Esophagus squamous epithelium (tissue), 5 donors: ENCODE measurements around the gene ZNF263. TPM values are rescaled to one million over a fixed set of nuclear protein-coding genes. Genes with fewer than 3 reads are reported as not detected.

Experiments
- DNase-seq: peaks from one replicate; lab custom pipeline; 2025; lab: John Stamatoyannopoulos, UW
- H3K27ac ChIP-seq, 4 donors: fragments of 200-600 bp; sonication (generic); one replicate each; pipeline ENCODE4 v1.5.1; 2016 to 2019; ENCODE audit warnings: mild to moderate bottlenecking in 1 of 4
- H3K27me3 ChIP-seq, 4 donors: fragments of 200-600 bp; sonication (generic); 1 replicate in 3 of 4; 2 replicates in 1 of 4; pipeline versions ENCODE4 v1.5.1 to v1.6.0; 2017 to 2021; ENCODE audit warnings: antibody characterized with exemption in 1 of 4
- H3K36me3 ChIP-seq, 3 donors: fragments of 200-600 bp; sonication (generic); one replicate each; pipeline ENCODE4 v1.5.1; 2016 to 2019
- H3K4me1 ChIP-seq, 3 donors: fragments of 200-600 bp; sonication (generic); one replicate each; pipeline ENCODE4 v1.5.1; 2017 to 2019
- H3K4me3 ChIP-seq, 4 donors: fragments of 200-600 bp; sonication (generic); 1 replicate in 3 of 4; 2 replicates in 1 of 4; pipeline ENCODE4 v1.5.1; 2016 to 2019; ENCODE audit warnings: mild to moderate bottlenecking in 2 of 4, moderate library complexity in 1 of 4
- H3K9me3 ChIP-seq, 3 donors: fragments of 200-600 bp; sonication (generic); one replicate each; pipeline ENCODE4 v1.5.1; 2016 to 2019
- CTCF ChIP-seq, 6 experiments: fragments of 450-650 bp in 4 of 6; fragments of 200-600 bp in 2 of 6; sonication (generic) in 2 of 6; IDR thresholded peaks; one replicate each; pipeline ENCODE4 v1.5.1; 2016 to 2019; ENCODE audit warnings: antibody characterized with exemption in 6 of 6, mild to moderate bottlenecking in 4 of 6, moderate library complexity in 4 of 6
- POLR2A ChIP-seq, 4 donors: fragments of 450-650 bp; IDR thresholded peaks; one replicate each; pipeline ENCODE4 v1.6.1; 2017; ENCODE audit warnings: antibody characterized with exemption in 4 of 4, mild to moderate bottlenecking in 4 of 4, moderate library complexity in 3 of 4
- WGBS, 2 donors: methylation state at CpG; one replicate each; pipeline ENCODE4 v1.1.5; 2018; 5-methylcytosine and 5-hydroxymethylcytosine counted together
- intact Hi-C: fragments of 100-400 bp; cut with DNase I; formaldehyde crosslinking; loops from one replicate; pipeline ENCODE4 v1.15.0; 2022
- total RNA-seq, 4 donors: library from RNA; depleted of rRNA; stranded (reverse); fragments of >200 nt; gene quantifications; one replicate each; pipeline ENCODE4 v1.1.0, GENCODE V29; 2016
- donor health status: DM: yes; HTN: yes; CAD: no.

The ZNF263 gene
- total RNA-seq, 4 donors from 2014 or later: 15.7 to 40.1 (median 24.1) TPM

GRCh38 chr16:3328104-3328503, 44.8 kb downstream of the ZNF263 start:
- 61 to 74% methylated on average over 2 to 3 of the region's 3 CpGs for WGBS, 2 donors
- Histone ChIP-seq H3K4me3 (no peak overlapping the region), H3K4me1 (no peaks in the 10 kb centered on the region), H3K27me3 (no peaks in the 10 kb centered on the region), H3K27ac (no peak overlapping the region), H3K9me3 (peaks cover 0 to 24% (median 5%) of the 10 kb centered on the region in 3 donors), H3K36me3 (no peaks in the 10 kb centered on the region)
- TF ChIP-seq CTCF (IDR thresholded peaks at IDR 0.05): no peak
- TF ChIP-seq POLR2A (IDR thresholded peaks at IDR 0.05): no peak
- intact Hi-C loops: no loop called here
- DNase-seq: no peak

GRCh38 chr16:3328643-3329042, 45.4 kb downstream of the ZNF263 start:
- Histone ChIP-seq H3K9me3 (peaks cover 0 to 23% (median 0%) of the 10 kb centered on the region in 3 donors), H3K36me3 (no peaks in the 10 kb centered on the region), H3K4me1 (no peaks in the 10 kb centered on the region), H3K4me3 (no peak overlapping the region), H3K27me3 (no peaks in the 10 kb centered on the region), H3K27ac (no peak overlapping the region)
- DNase-seq: no peak
- intact Hi-C loops: no loop called here
- 48 to 75% methylated on average over 2 of the region's 2 CpGs for whole genome bisulfite sequencing, 2 donors
- no peak for TF ChIP-seq POLR2A (IDR thresholded peaks at IDR 0.05)
- no peak for TF ChIP-seq CTCF (IDR thresholded peaks at IDR 0.05)

Other genes with a start within 250 kb of the ZNF263 start
- 100 to 1,000 TPM in 2 of 4 donors, 10 to 100 TPM in 2; 54.9 to 204 (median 96.4) TPM for gene BICDL2, start 246.5 kb upstream of the ZNF263 start, total RNA-seq
- 1 to 10 TPM in 1 of 4 donors, under 1 TPM in 3; 0.19 to 1.4 (median 0.61) TPM for gene MMP25, start 236.9 kb upstream of the ZNF263 start, total RNA-seq
- gene IL32, start 217.9 kb upstream of the ZNF263 start, total RNA-seq: 10 to 100 TPM in 3 of 4 donors, 1 to 10 TPM in 1; 4.6 to 31.7 (median 17.3) TPM
- gene ZSCAN10, start 184.2 kb upstream of the ZNF263 start, total RNA-seq: not detected
- 10 to 100 TPM in 3 of 4 donors, 1 to 10 TPM in 1; 9.7 to 13.9 (median 11.9) TPM for gene ZNF205, start 170.9 kb upstream of the ZNF263 start, total RNA-seq
- gene ZNF213, start 148.5 kb upstream of the ZNF263 start, total RNA-seq: 10 to 100 TPM in 1 of 4 donors, 1 to 10 TPM in 3; 3.9 to 14.3 (median 6.4) TPM
- gene OR1F1, start 95.3 kb upstream of the ZNF263 start, total RNA-seq: not detected
- 10 to 100 TPM in 1 of 4 donors, 1 to 10 TPM in 3; 4.3 to 10.1 (median 4.6) TPM for gene ZNF200, start 48.3 kb upstream of the ZNF263 start, total RNA-seq
- gene MEFV, start 26.9 kb upstream of the ZNF263 start, total RNA-seq: 1 to 10 TPM in 3 of 4 donors, under 1 TPM in 1; 0.38 to 2.8 (median 1.5) TPM
- 1 to 10 TPM in 2 of 4 donors, under 1 TPM in 2; 0.38 to 4.0 (median 0.96) TPM for gene TIGD7, start 21.9 kb downstream of the ZNF263 start, total RNA-seq
- gene ZNF75A, start 22.0 kb downstream of the ZNF263 start, total RNA-seq: 10 to 100 TPM; 10.6 to 24.6 (median 18.1) TPM
- gene OR2C1, start 72.4 kb downstream of the ZNF263 start, total RNA-seq: not detected
- gene ZSCAN32, start 117.5 kb downstream of the ZNF263 start, total RNA-seq: 10 to 100 TPM in 2 of 4 donors, 1 to 10 TPM in 2; 7.2 to 18.1 (median 11.3) TPM
- gene ZNF174, start 117.7 kb downstream of the ZNF263 start, total RNA-seq: 10 to 100 TPM in 1 of 4 donors, 1 to 10 TPM in 3; 5.8 to 13.0 (median 9.3) TPM
- 1 to 10 TPM in 3 of 4 donors, under 1 TPM in 1; 0.68 to 2.1 (median 1.0) TPM for gene ZNF597, start 160.0 kb downstream of the ZNF263 start, total RNA-seq
- 10 to 100 TPM; 21.0 to 31.6 (median 23.7) TPM for gene NAA60, start 160.2 kb downstream of the ZNF263 start, total RNA-seq
- gene C16orf90, start 212.0 kb downstream of the ZNF263 start, total RNA-seq: not detected
- 10 to 100 TPM in 1 of 4 donors, 1 to 10 TPM in 3; 1.6 to 20.1 (median 5.6) TPM for gene CLUAP1, start 217.5 kb downstream of the ZNF263 start, total RNA-seq